Measurements from ENCODE around the gene C3. TPM values are rescaled to one million over a fixed set of nuclear protein-coding genes. Genes with fewer than 3 reads are reported as not detected.

C3 gene
- total and polyA plus RNA-seq, 10 donors, result 5.8 to 182 (median 27.5) TPM

DNA sequence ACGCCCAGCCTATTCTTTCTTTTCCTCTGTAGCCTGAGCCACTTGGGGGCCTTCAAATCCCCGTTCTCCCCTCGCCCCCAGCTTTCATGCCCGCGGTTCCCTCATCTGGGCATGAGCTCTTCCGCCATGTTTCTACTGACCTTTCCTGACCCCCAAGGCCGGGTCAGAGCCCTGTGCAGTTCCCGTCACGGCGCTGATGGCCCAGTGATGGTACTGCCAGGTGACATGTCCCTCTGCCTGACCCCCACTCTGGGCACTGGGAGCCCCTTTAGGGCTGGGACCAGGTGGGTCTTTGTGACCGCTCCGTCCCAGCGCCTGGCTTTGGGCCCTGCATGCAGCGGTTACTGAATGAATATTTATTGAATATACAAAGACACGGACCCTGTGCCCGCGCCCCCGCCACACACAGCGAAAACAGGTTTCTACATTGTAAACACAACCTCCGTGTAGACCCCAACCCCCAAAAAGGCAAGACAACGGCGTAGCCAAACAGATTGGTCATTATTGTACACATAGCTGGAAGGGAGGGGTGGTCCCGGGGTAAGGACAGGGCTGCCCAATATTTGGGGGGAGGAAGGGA lies 9.2 kb upstream of the C3 start:
- no peak for DNase-seq
- no peaks in the 10 kb centered on the region for H3K27me3 ChIP-seq (replicated peaks in 1 of 7)
- peaks cover 0 to 53% (median 27%) of the 10 kb centered on the region in 6 donors for H3K36me3 ChIP-seq
- TF ChIP-seq POLR2AphosphoS5 (IDR thresholded peaks at IDR 0.05) (peak in 1 of 3 donors; percentile 27), POLR2A (IDR thresholded peaks at IDR 0.05) (no peak)
- H3K4me3 ChIP-seq, result no peak overlapping the region
- H3K27ac ChIP-seq, result no peak overlapping the region
- H3K9me3 ChIP-seq, result no peaks in the 10 kb centered on the region
- peaks cover 3 to 51% (median 28%) of the 10 kb centered on the region in 6 donors for H3K4me1 ChIP-seq
- WGBS, 5 donors, result 94 to 98% (median 95%) methylated on average over 23 of the region's 23 CpGs
- intact Hi-C loops (cut with DNase I; ENCODE audit: low total_unique reads), result loop anchor here (10.0 kb wide), 1 partner anchor 85 kb away; no protein-coding TSS in a partner anchor

DNA sequence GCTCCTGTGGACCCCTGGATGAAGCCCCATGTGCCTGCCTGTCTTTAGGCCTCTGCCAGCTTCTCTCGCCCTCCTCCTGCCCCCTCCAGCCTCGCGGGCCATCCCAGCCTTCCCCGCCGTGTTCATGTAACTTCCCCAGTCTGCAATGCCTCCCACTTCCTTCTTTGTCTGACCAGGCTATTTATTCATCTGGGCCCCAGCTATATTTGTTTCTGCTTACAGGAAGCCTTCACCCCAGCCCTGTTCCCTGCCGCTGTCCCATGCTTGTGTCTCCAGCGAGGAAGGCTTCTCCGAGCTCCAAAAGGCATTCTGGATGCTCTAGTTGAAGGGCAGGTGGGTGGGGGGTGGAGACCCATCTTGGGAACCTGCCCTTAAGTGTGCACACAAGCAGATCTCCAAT lies 7.9 kb upstream of the C3 start:
- peak; percentile 88 for DNase-seq

DNA sequence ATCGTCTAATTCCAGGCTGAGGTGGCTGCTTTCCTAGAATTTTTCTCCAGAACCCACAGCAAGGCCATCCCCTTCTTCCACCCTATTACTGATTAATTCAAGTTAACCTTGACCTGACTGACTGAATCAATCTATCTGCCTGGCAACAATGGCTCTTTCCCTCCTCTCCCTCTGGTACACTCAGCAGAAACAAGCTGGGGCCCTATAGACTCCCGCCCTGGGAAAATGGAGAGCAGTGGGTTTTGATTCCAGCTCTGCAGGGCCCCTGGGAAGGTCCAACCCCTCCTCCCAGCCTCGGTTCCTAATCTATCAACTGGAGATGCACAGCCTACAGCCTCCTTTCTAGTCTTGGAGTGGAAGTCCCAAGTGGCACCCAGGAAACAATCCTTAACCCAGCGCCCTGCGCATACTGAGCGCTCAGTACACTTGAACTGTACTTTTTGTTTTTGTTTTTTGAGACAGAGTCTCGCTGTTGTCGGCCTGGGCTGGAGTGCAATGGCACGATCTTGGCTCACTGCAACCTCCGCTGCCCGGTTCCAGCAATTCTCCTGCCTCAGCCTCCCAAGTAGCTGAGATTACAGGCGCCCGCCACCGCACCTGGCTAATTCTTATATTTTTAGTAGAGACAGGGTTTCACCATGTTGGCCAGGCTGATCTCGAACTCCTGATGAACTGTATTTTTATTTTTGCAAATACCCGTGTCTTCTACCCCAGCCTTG lies 5.2 kb upstream of the C3 start:
- H3K27me3 ChIP-seq (replicated peaks in 1 of 7), result no peaks in the 10 kb centered on the region
- no peak overlapping the region for H3K4me3 ChIP-seq
- intact Hi-C loops (cut with DNase I; ENCODE audit: low total_unique reads), result loop anchor here (10.0 kb wide), 1 partner anchor 81 kb away; no protein-coding TSS in a partner anchor
- peaks cover 8 to 80% (median 55%) of the 10 kb centered on the region in 6 donors for H3K4me1 ChIP-seq
- no peak for DNase-seq
- no peak for TF ChIP-seq POLR2A (IDR thresholded peaks at IDR 0.05)
- WGBS, 5 donors, result 89 to 94% (median 91%) methylated on average over 16 of the region's 16 CpGs
- no peaks in the 10 kb centered on the region for H3K9me3 ChIP-seq
- H3K27ac ChIP-seq, result no peak overlapping the region
- H3K36me3 ChIP-seq, result peaks cover 0 to 13% (median 2%) of the 10 kb centered on the region in 6 donors

More for the DNA sequence above, 7.9 kb upstream of the C3 start:
- H3K27ac ChIP-seq, result peak overlapping the region in 7 of 8 donors; percentile 7 to 84 (median 63)
- no peaks in the 10 kb centered on the region for H3K27me3 ChIP-seq (replicated peaks in 1 of 7)
- intact Hi-C loops (cut with DNase I; ENCODE audit: low total_unique reads), result loop anchor here (10.0 kb wide), 1 partner anchor 84 kb away; no protein-coding TSS in a partner anchor
- peaks cover 0 to 40% (median 24%) of the 10 kb centered on the region in 6 donors for H3K36me3 ChIP-seq
- peak overlapping the region in 1 of 8 donors; percentile 7 for H3K4me3 ChIP-seq
- WGBS, 5 donors, result 12 to 16% (median 12%) methylated on average over 8 of the region's 8 CpGs
- H3K9me3 ChIP-seq, result no peaks in the 10 kb centered on the region
- TF ChIP-seq POLR2AphosphoS5 (IDR thresholded peaks at IDR 0.05) (peak; percentile 44 to 60 (median 51)), POLR2A (IDR thresholded peaks at IDR 0.05) (no peak)
- H3K4me1 ChIP-seq, result peaks cover 4 to 54% (median 32%) of the 10 kb centered on the region in 6 donors

DNA sequence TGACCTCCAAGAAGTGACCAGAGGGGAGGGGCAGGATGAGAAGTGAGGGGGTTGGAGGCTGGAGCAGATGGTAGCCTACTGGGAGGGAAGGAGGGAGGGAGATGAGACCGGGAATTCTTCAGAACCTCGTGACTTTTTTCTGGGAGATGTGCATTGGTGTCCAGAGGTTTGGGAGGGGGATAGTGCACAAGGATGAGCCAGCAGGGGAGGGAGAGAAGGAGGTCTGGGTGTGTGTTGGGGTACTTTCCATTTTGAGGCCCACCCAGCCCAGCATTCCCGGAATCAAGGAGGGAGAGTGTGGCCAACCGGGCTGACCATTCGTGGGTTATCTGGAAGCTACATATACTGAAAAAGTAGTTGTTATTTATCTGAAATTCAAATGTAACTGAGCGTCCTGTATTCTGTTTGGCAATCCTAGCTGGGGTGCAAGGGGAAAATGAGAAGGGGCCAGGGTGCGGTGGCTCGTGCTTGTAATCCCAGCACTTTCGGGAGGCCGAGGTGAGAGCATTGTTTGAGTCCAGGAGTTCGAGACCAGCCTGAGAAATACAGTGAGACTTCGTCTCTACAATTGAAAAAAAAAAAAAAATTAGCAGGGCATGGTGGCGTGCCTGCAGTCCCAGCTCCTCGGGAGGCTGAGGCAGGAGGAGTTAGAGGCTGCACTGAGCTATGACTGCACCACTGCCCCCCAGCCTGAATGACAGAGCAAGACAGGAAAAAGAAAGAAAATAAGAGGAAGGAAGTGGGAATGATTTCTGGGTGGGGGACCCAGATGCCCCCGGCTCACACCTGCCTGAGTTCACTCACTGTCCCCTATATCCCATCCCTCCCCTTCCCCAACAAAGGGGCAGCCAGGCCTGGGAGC lies 4.4 kb upstream of the C3 start:
- WGBS, 5 donors, result 76 to 83% (median 80%) methylated on average over 15 of the region's 15 CpGs
- Histone ChIP-seq H3K27me3 (replicated peaks in 1 of 7) (no peaks in the 10 kb centered on the region), H3K9me3 (no peaks in the 10 kb centered on the region), H3K4me3 (no peak overlapping the region), H3K36me3 (peaks cover 0 to 5% (median under 1%) of the 10 kb centered on the region in 6 donors), H3K4me1 (peaks cover 8 to 87% (median 57%) of the 10 kb centered on the region in 6 donors), H3K27ac (no peak overlapping the region)
- DNase-seq, result no peak
- intact Hi-C loops (cut with DNase I; ENCODE audit: low total_unique reads), result loop anchor here (10.0 kb wide), 1 partner anchor 80 kb away; no protein-coding TSS in a partner anchor
- TF ChIP-seq, protein P1, sequence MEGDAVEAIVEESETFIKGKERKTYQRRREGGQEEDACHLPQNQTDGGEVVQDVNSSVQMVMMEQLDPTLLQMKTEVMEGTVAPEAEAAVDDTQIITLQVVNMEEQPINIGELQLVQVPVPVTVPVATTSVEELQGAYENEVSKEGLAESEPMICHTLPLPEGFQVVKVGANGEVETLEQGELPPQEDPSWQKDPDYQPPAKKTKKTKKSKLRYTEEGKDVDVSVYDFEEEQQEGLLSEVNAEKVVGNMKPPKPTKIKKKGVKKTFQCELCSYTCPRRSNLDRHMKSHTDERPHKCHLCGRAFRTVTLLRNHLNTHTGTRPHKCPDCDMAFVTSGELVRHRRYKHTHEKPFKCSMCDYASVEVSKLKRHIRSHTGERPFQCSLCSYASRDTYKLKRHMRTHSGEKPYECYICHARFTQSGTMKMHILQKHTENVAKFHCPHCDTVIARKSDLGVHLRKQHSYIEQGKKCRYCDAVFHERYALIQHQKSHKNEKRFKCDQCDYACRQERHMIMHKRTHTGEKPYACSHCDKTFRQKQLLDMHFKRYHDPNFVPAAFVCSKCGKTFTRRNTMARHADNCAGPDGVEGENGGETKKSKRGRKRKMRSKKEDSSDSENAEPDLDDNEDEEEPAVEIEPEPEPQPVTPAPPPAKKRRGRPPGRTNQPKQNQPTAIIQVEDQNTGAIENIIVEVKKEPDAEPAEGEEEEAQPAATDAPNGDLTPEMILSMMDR (IDR thresholded peaks at IDR 0.05 in 8 of 11, conservative IDR thresholded peaks at IDR 0.05 in 3 of 11), result no peak
- TF ChIP-seq POLR2A (IDR thresholded peaks at IDR 0.05) (no peak), POLR2AphosphoS5 (IDR thresholded peaks at IDR 0.05) (no peak)

DNA sequence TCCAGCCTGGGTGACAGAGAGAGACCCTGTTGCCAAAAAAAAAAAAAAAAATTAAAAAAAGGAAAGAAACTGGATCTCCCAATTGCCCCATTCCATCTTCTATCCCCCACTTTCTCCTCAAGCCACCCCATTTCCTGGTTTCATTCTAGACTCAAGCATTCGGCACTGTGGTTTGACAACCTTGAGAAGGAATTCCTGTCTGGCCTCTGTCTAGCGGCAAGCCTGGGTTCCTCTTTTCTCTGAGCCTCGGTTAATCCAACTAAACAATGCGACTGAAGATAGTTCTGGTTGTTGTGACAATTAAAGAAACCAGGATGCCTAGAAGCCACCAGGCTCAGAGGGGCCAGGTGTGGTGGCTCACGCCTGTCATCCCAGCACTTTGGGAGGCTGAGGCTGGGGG lies 3.3 kb upstream of the C3 start:
- no peaks in the 10 kb centered on the region for H3K27me3 ChIP-seq (replicated peaks in 1 of 7)
- H3K9me3 ChIP-seq, result no peaks in the 10 kb centered on the region
- no peak for TF ChIP-seq POLR2A (IDR thresholded peaks at IDR 0.05)
- TF ChIP-seq, protein P1 (IDR thresholded peaks at IDR 0.05 in 8 of 11, conservative IDR thresholded peaks at IDR 0.05 in 3 of 11), result no peak
- no peak for TF ChIP-seq POLR2AphosphoS5 (IDR thresholded peaks at IDR 0.05)
- H3K4me3 ChIP-seq, result no peak overlapping the region
- DNase-seq, result no peak
- H3K4me1 ChIP-seq, result peaks cover 6 to 77% (median 54%) of the 10 kb centered on the region in 6 donors
- 21 to 38% (median 32%) methylated on average over 5 of the region's 5 CpGs for whole genome bisulfite sequencing, 5 donors
- intact Hi-C loops (cut with DNase I; ENCODE audit: low total_unique reads), result loop anchor here (10.0 kb wide), 1 partner anchor 79 kb away; no protein-coding TSS in a partner anchor
- peak overlapping the region in 3 of 8 donors; percentile 2 to 15 (median 4) for H3K27ac ChIP-seq
- no peaks in the 10 kb centered on the region for H3K36me3 ChIP-seq

Data from spleen (tissue), 11 donors.